Panc1 (cell line): ENCODE data around the gene PPIE. TPM values are rescaled to one million over a fixed set of nuclear protein-coding genes. Genes with fewer than 3 reads are reported as not detected.

ENCODE experiments used
- ATAC-seq: fragments of 200-7000 bp; cut with Tn5 transposase; 2 replicates; pipeline ENCODE4 v1.9.1; 2020; ENCODE audit warnings: mild to moderate bottlenecking, moderate library complexity
- BruUV-seq: library from RNA; stranded (reverse); fragments of 400-500 nt; replicated peaks from 2 replicates; lab custom pipeline; 2021; lab: Mats Ljungman, UMichigan
- CTCF ChIA-PET: fragments of 300-600 bp; sonication (Branson Sonifier 250); formaldehyde crosslinking; loops from one replicate; lab custom pipeline; 2022; ENCODE audit warnings: antibody characterized with exemption; lab: Charles Lee
- POLR2A ChIA-PET: fragments of 300-600 bp; sonication (Branson Sonifier 250); formaldehyde crosslinking; loops from one replicate; lab custom pipeline; 2022; ENCODE audit warnings: antibody characterized with exemption; lab: Charles Lee
- DNase-seq: peaks from one replicate; pipeline ENCODE4 v3.0.0-alpha.2; 2010; ENCODE audit warnings: low read depth, low spot score
- H3K27ac ChIP-seq: 2 replicates; pipeline ENCODE4 v1.5.1; 2011; ENCODE audit warnings: mild to moderate bottlenecking, low read length, inconsistent platforms
- H3K27me3 ChIP-seq: fragments of 200-500 bp; sonication (Bioruptor generic); 2 replicates; pipeline ENCODE4 v1.6.0; 2014; ENCODE audit warnings: low read length, inconsistent platforms; ENCODE audit not compliant: control insufficient read depth, insufficient read depth
- H3K36me3 ChIP-seq: fragments of 200-500 bp; sonication (Bioruptor generic); 2 replicates; pipeline ENCODE4 v1.5.1; 2014; ENCODE audit warnings: inconsistent platforms, mild to moderate bottlenecking, low read length, moderate library complexity; ENCODE audit not compliant: control insufficient read depth, insufficient read depth
- H3K4me1 ChIP-seq: 2 replicates; pipeline ENCODE4 v1.5.1; 2011; ENCODE audit warnings: inconsistent platforms, mild to moderate bottlenecking, low read length, moderate library complexity; ENCODE audit not compliant: control insufficient read depth, insufficient read depth
- H3K4me3 ChIP-seq, 2 experiments: 2 replicates each; pipeline ENCODE4 v1.5.1; 2011 to 2012; ENCODE audit warnings: low read depth in 2 of 2, low read length in 2 of 2, mild to moderate bottlenecking in 2 of 2, inconsistent platforms in 1 of 2, moderate library complexity in 1 of 2
- H3K9me3 ChIP-seq: fragments of 200-500 bp; sonication (Bioruptor generic); 2 replicates; pipeline ENCODE4 v1.5.1; 2014; ENCODE audit warnings: low read depth, mild to moderate bottlenecking, inconsistent platforms, low read length, moderate library complexity; ENCODE audit not compliant: control insufficient read depth, insufficient read depth
- CTCF ChIP-seq: fragments of 450-650 bp; IDR thresholded peaks from 2 replicates; pipeline ENCODE4 v1.5.1; 2017; ENCODE audit warnings: mild to moderate bottlenecking
- POLR2AphosphoS5 ChIP-seq: IDR thresholded peaks from 2 replicates; pipeline ENCODE4 v1.6.1; 2012; ENCODE audit warnings: mild to moderate bottlenecking, low read depth, low read length, moderate library complexity
- REST ChIP-seq, 2 experiments: IDR thresholded peaks; 2 replicates each; pipeline ENCODE4 v1.6.1; 2011 to 2012; ENCODE audit warnings: low read depth in 2 of 2, control low read depth in 1 of 2, low read length in 1 of 2, mild to moderate bottlenecking in 1 of 2, moderate library complexity in 1 of 2; ENCODE audit not compliant: insufficient read depth in 1 of 2
- SIN3A ChIP-seq: IDR thresholded peaks from 2 replicates; pipeline ENCODE4 v1.6.1; 2012; ENCODE audit warnings: low read depth, mild to moderate bottlenecking, low read length, moderate library complexity, borderline replicate concordance; ENCODE audit not compliant: insufficient read depth
- TCF7L2 ChIP-seq: IDR thresholded peaks from 2 replicates; pipeline ENCODE4 v1.6.1; 2011; ENCODE audit warnings: mild to moderate bottlenecking, low read depth, low read length, inconsistent platforms
- in situ Hi-C: cut with HindIII; loops from 2 replicates; pipeline ENCODE4 v1.10.0; 2016; ENCODE audit warnings: low sequenced_read_pairs, low pct_unique_long_range_greater_than_20kb
- intact Hi-C: fragments of 100-400 bp; cut with micrococcal nuclease; formaldehyde crosslinking; loops from one replicate; pipeline ENCODE4 v1.10.0; 2022; ENCODE audit not compliant: unreplicated experiment
- total RNA-seq: library from RNA; stranded (reverse); gene quantifications from one replicate; pipeline ENCODE4 v1.2.1, GENCODE V29; 2021; ENCODE audit not compliant: unreplicated experiment

PPIE gene
- total RNA-seq, 1 experiment from 2014 or later, result 53.0 TPM

- Histone ChIP-seq H3K4me1 (no peaks in the 10 kb centered on the region), H3K27ac (no peak overlapping the region), H3K36me3 (no peaks in the 10 kb centered on the region), H3K4me3 (peak overlapping the region; percentile 50 to 55), H3K9me3 (no peaks in the 10 kb centered on the region), H3K27me3 (no peaks in the 10 kb centered on the region)
- in situ Hi-C loops, result no loop called here
- DNase-seq (no peak), ATAC-seq (peak; percentile 65)
- no peak for TF ChIP-seq REST (IDR thresholded peaks at IDR 0.05; ENCODE audit: insufficient read depth in 1 of 2, low read depth in 2 of 2, low read length in 1 of 2)
- TF ChIP-seq SIN3A, result no peak
- TF ChIP-seq CTCF, result no peak
- TF ChIP-seq POLR2AphosphoS5, result no peak
- no peak for TF ChIP-seq TCF7L2
- ChIA-PET CTCF (no interaction called here), POLR2A (no interaction called here)
- intact Hi-C loops, result no loop called here
- BruUV-seq, result no TSS peak
Observed at GRCh38 chr1:39788426-39788757, 49.7 kb downstream of the PPIE start.

GRCh38 chr1:39788758-39789570 is 50.3 kb downstream of the PPIE start, which contains the start of gene BMP8B:
Gene BMP8B, minus strand, starts transcription at chr1:39788865. Its CDS starts 380 bp downstream, at chr1:39788485.
- TF ChIP-seq CTCF, result no peak
- TF ChIP-seq REST (IDR thresholded peaks at IDR 0.05; ENCODE audit: insufficient read depth in 1 of 2, low read depth in 2 of 2, low read length in 1 of 2), result no peak
- 0 out of 2 replicates have a peak, but pooled peaks have one; percentile 58 for TF ChIP-seq SIN3A
- TF ChIP-seq TCF7L2, result no peak
- no peak for TF ChIP-seq POLR2AphosphoS5
- POLR2A ChIA-PET, result no interaction called here
- Histone ChIP-seq H3K36me3 (no peaks in the 10 kb centered on the region), H3K4me3 (peak within 1 kb of the TSS; percentile 54 to 55), H3K27ac (peak within 1 kb of the TSS; percentile 29; the same call in 1 of the 2 replicates), H3K9me3 (no peaks in the 10 kb centered on the region), H3K27me3 (no peaks in the 10 kb centered on the region), H3K4me1 (no peaks in the 10 kb centered on the region)
- intact Hi-C loops (no loop called here), in situ Hi-C loops (no loop called here)
- CTCF ChIA-PET, result no interaction called here
- peak; percentile 96 for ATAC-seq
- no TSS peak for BruUV-seq
- no peak for DNase-seq
